Stimulated activated naive CD4-positive, alpha-beta T cell (primary cell): ENCODE data around the gene PHACTR3.

Experiments
- DNase-seq, 6 experiments: peaks; one replicate each; lab custom pipeline; 2025; lab: John Stamatoyannopoulos, UW

Gene PHACTR3

GRCh38 chr20:59802471-59803221 lies 198.3 kb downstream of the PHACTR3 start:
- DNase-seq: no peak

- DNase-seq: no peak
These were observed 200.0 kb downstream of the PHACTR3 start for GRCh38 chr20:59804347-59804746.

GRCh38 chr20:59804871-59805665 lies 200.7 kb downstream of the PHACTR3 start:
- DNase-seq: no peak

- no peak for DNase-seq
These were observed 201.6 kb downstream of the PHACTR3 start for GRCh38 chr20:59805786-59806577.

- no peak for DNase-seq
These were observed 202.2 kb downstream of the PHACTR3 start for GRCh38 chr20:59806578-59806975.

- no peak for DNase-seq
These were observed 203.8 kb downstream of the PHACTR3 start for GRCh38 chr20:59807909-59808728.

- no peak for DNase-seq
These were observed 204.5 kb downstream of the PHACTR3 start for GRCh38 chr20:59808729-59809381.

- DNase-seq: no peak
These were observed 205.5 kb downstream of the PHACTR3 start for GRCh38 chr20:59809630-59810448.

GRCh38 chr20:59810449-59811187 lies 206.3 kb downstream of the PHACTR3 start:
- no peak for DNase-seq

GRCh38 chr20:59811681-59812171 lies 207.4 kb downstream of the PHACTR3 start:
- DNase-seq: no peak

- no peak for DNase-seq
These were observed 208.2 kb downstream of the PHACTR3 start for GRCh38 chr20:59812286-59813125.

GRCh38 chr20:59813126-59813947 lies 209.0 kb downstream of the PHACTR3 start:
- no peak for DNase-seq

GRCh38 chr20:59813948-59814839 lies 209.9 kb downstream of the PHACTR3 start:
- no peak for DNase-seq

GRCh38 chr20:59814840-59815340 lies 210.6 kb downstream of the PHACTR3 start:
- DNase-seq: no peak

- no peak for DNase-seq
These were observed 211.9 kb downstream of the PHACTR3 start for GRCh38 chr20:59816146-59816738.

GRCh38 chr20:59817406-59817805 lies 213.1 kb downstream of the PHACTR3 start:
- DNase-seq: no peak
